Uterus (tissue), 2 donors: ENCODE measurements around the gene ZNF22.

ENCODE experiments used
- CTCF ChIP-seq, 4 experiments: fragments of 200-600 bp in 2 of 4; fragments of 450-650 bp in 2 of 4; sonication (generic) in 2 of 4; IDR thresholded peaks; one replicate each; pipeline ENCODE4 v1.5.1; 2016 to 2019; ENCODE audit warnings: antibody characterized with exemption in 4 of 4, mild to moderate bottlenecking in 2 of 4, moderate library complexity in 1 of 4
- POLR2A ChIP-seq, 2 donors: fragments of 450-650 bp; IDR thresholded peaks; one replicate each; pipeline ENCODE4 v1.6.1; 2016; ENCODE audit warnings: antibody characterized with exemption in 2 of 2, mild to moderate bottlenecking in 1 of 2, moderate library complexity in 1 of 2

- TF ChIP-seq CTCF (IDR thresholded peaks at IDR 0.05) (no peak), POLR2A (IDR thresholded peaks at IDR 0.05) (no peak)
Observed at GRCh38 chr10:44993226-44993921, 7.3 kb upstream of the ZNF22 start.
